IMR-90 (cell line): ENCODE data around the gene STARD10. TPM values are rescaled to one million over a fixed set of nuclear protein-coding genes. Genes with fewer than 3 reads are reported as not detected.

Experiments
- ATAC-seq: fragments of 200-7000 bp; cut with Tn5 transposase; 2 replicates; pipeline ENCODE4 v1.9.1; 2020; ENCODE audit warnings: low read depth, mild to moderate bottlenecking, moderate library complexity
- BruUV-seq: library from RNA; stranded (reverse); fragments of 400-500 nt; replicated peaks from 2 replicates; lab custom pipeline; 2021; lab: Mats Ljungman, UMichigan
- CTCF ChIA-PET: fragments of 300-600 bp; formaldehyde crosslinking; extraction: SDS; loops from one replicate; lab custom pipeline; 2021; ENCODE audit warnings: antibody characterized with exemption; lab: Yijun Ruan, JAX
- POLR2A ChIA-PET: fragments of 300-600 bp; sonication (Branson Sonifier 250); formaldehyde crosslinking; loops from one replicate; lab custom pipeline; 2022; ENCODE audit warnings: antibody characterized with exemption; ENCODE audit not compliant: unreplicated experiment; lab: Charles Lee
- DNase-seq: peaks from one replicate; pipeline ENCODE4 v3.0.0; 2013
- H2AFZ ChIP-seq: replicated peaks from 2 replicates; pipeline ENCODE3; 2013; ENCODE audit warnings: low read length, mild to moderate bottlenecking; ENCODE audit not compliant: poor library complexity
- H2AK5ac ChIP-seq: 2 replicates; pipeline ENCODE4 v1.6.1; 2013; ENCODE audit warnings: low read depth, low read length, inconsistent platforms
- H2AK9ac ChIP-seq: replicated peaks from 2 replicates; pipeline ENCODE3; 2013; ENCODE audit warnings: mild to moderate bottlenecking, low read depth, low read length, moderate library complexity; ENCODE audit not compliant: poor library complexity
- H2BK120ac ChIP-seq: 2 replicates; pipeline ENCODE4 v1.6.1; 2013; ENCODE audit warnings: low read depth, low read length, inconsistent platforms
- H2BK15ac ChIP-seq: 3 replicates; pipeline ENCODE4 v1.6.1; 2013; ENCODE audit warnings: low read depth, low read length, inconsistent platforms
- H2BK20ac ChIP-seq: 2 replicates; pipeline ENCODE4 v1.6.1; 2013; ENCODE audit warnings: low read depth, mild to moderate bottlenecking, inconsistent platforms, low read length, moderate library complexity
- H2BK5ac ChIP-seq: 2 replicates; pipeline ENCODE4 v1.6.1; 2013; ENCODE audit warnings: mild to moderate bottlenecking, low read depth, low read length, inconsistent platforms; ENCODE audit not compliant: poor library complexity, severe bottlenecking
- H3K14ac ChIP-seq: replicated peaks from 2 replicates; pipeline ENCODE4 v1.6.1; 2013; ENCODE audit warnings: low read depth, low read length, inconsistent platforms
- H3K18ac ChIP-seq: 2 replicates; pipeline ENCODE4 v1.6.1; 2013; ENCODE audit warnings: low read depth, low read length, control low read depth
- H3K23ac ChIP-seq: 2 replicates; pipeline ENCODE4 v1.6.1; 2013; ENCODE audit warnings: low read depth, low read length, inconsistent platforms
- H3K27ac ChIP-seq: 2 replicates; pipeline ENCODE4 v1.5.1; 2013; ENCODE audit warnings: mild to moderate bottlenecking, control low read depth, low read length; ENCODE audit not compliant: insufficient read depth
- H3K27me3 ChIP-seq: 2 replicates; pipeline ENCODE4 v1.6.1; 2013; ENCODE audit warnings: low read length; ENCODE audit not compliant: control insufficient read depth, insufficient read depth
- H3K36me3 ChIP-seq: 2 replicates; pipeline ENCODE4 v1.6.1; 2013; ENCODE audit warnings: low read length, mixed read lengths; ENCODE audit not compliant: control insufficient read depth, insufficient read depth
- H3K4ac ChIP-seq: 2 replicates; pipeline ENCODE4 v1.6.1; 2013; ENCODE audit warnings: low read depth, low read length, inconsistent platforms
- H3K4me1 ChIP-seq: 2 replicates; pipeline ENCODE4 v1.6.1; 2013; ENCODE audit warnings: low read length, mixed read lengths; ENCODE audit not compliant: control insufficient read depth, insufficient read depth
- H3K4me2 ChIP-seq: 2 replicates; pipeline ENCODE4 v1.6.1; 2013; ENCODE audit warnings: low read depth, mild to moderate bottlenecking, control low read depth, low read length, moderate library complexity
- H3K4me3 ChIP-seq: 2 replicates; pipeline ENCODE4 v1.5.1; 2013; ENCODE audit warnings: low read depth, mild to moderate bottlenecking, control low read depth, low read length, moderate library complexity; ENCODE audit not compliant: insufficient read depth
- H3K56ac ChIP-seq: 2 replicates; pipeline ENCODE4 v1.6.1; 2013; ENCODE audit warnings: low read length, inconsistent platforms; ENCODE audit not compliant: insufficient read depth; ENCODE audit errors: extremely low read depth
- H3K79me1 ChIP-seq, 2 experiments: 2 replicates each; pipeline ENCODE4 v1.6.1; 2013; ENCODE audit warnings: low read length in 2 of 2, inconsistent platforms in 1 of 2, low read depth in 1 of 2
- H3K9ac ChIP-seq: 2 replicates; pipeline ENCODE4 v1.6.1; 2013; ENCODE audit warnings: low read depth, low read length, control low read depth
- H3K9me1 ChIP-seq: 2 replicates; pipeline ENCODE4 v1.6.1; 2013; ENCODE audit warnings: low read length, inconsistent platforms; ENCODE audit not compliant: insufficient read depth
- H3K9me3 ChIP-seq: 2 replicates; pipeline ENCODE4 v1.6.1; 2013; ENCODE audit warnings: low read length; ENCODE audit not compliant: control insufficient read depth, insufficient read depth
- H4K20me1 ChIP-seq: 2 replicates; pipeline ENCODE4 v1.6.1; 2013; ENCODE audit warnings: low read length, inconsistent platforms; ENCODE audit not compliant: insufficient read depth
- H4K5ac ChIP-seq: 2 replicates; pipeline ENCODE4 v1.6.1; 2013; ENCODE audit warnings: mild to moderate bottlenecking, low read depth, low read length, control low read depth
- H4K8ac ChIP-seq, 2 experiments: 2 replicates each; pipeline ENCODE4 v1.6.1; 2013; ENCODE audit warnings: low read depth in 2 of 2, low read length in 2 of 2, control low read depth in 1 of 2, inconsistent platforms in 1 of 2
- H4K91ac ChIP-seq: 2 replicates; pipeline ENCODE4 v1.6.1; 2013; ENCODE audit warnings: low read depth, low read length, inconsistent platforms; ENCODE audit not compliant: insufficient read depth
- CTCF ChIP-seq: conservative IDR thresholded peaks from 2 replicates; pipeline ENCODE4 v1.5.1; 2012; ENCODE audit warnings: mild to moderate bottlenecking, low read depth, low read length, improper control_type of control experiment
- FOS ChIP-seq: fragments of 150-350 bp; IDR thresholded peaks from 2 replicates; pipeline ENCODE4 v1.6.1; 2016; ENCODE audit warnings: low read depth, low read length
- MAZ ChIP-seq: IDR thresholded peaks from 2 replicates; pipeline ENCODE4 v1.6.1; 2012; ENCODE audit warnings: low read depth, mild to moderate bottlenecking, low read length, improper control_type of control experiment, moderate library complexity, borderline replicate concordance
- MXI1 ChIP-seq: IDR thresholded peaks from 2 replicates; pipeline ENCODE4 v1.6.1; 2012; ENCODE audit warnings: low read depth, mild to moderate bottlenecking, low read length, moderate library complexity, borderline replicate concordance
- NFE2L2 ChIP-seq: fragments of 150-350 bp; IDR thresholded peaks from 2 replicates; pipeline ENCODE4 v1.6.1; 2016; ENCODE audit warnings: low read depth, mild to moderate bottlenecking, low read length
- POLR2A ChIP-seq: IDR thresholded peaks from 2 replicates; pipeline ENCODE4 v1.6.1; 2012; ENCODE audit warnings: mild to moderate bottlenecking, low read depth, low read length
- RAD21 ChIP-seq: IDR thresholded peaks from 2 replicates; pipeline ENCODE4 v1.6.1; 2012; ENCODE audit warnings: low read length, improper control_type of control experiment
- RFX5 ChIP-seq: IDR thresholded peaks from 2 replicates; pipeline ENCODE4 v1.8.0; 2012; ENCODE audit warnings: low read depth, mild to moderate bottlenecking, low read length, moderate library complexity
- SMC3 ChIP-seq: fragments of 150-350 bp; IDR thresholded peaks from 2 replicates; pipeline ENCODE4 v1.6.1; 2016; ENCODE audit warnings: low read depth, mild to moderate bottlenecking, antibody characterized with exemption, low read length, moderate library complexity
- WGBS, 2 experiments: methylation state at CpG; one replicate each; pipeline versions ENCODE4 v1.1.5 to v1.1.7; 2013; ENCODE audit warnings: missing lambda C conversion rate in 2 of 2; ENCODE audit not compliant: insufficient read length in 1 of 2; ENCODE audit errors: extremely low coverage in 2 of 2; 5-methylcytosine and 5-hydroxymethylcytosine counted together
- dilution Hi-C: fragments of 300-500 bp; cut with HindIII; formaldehyde crosslinking; loops from one replicate; pipeline ENCODE4 v1.14.3; 2018; ENCODE audit warnings: low sequenced_read_pairs; ENCODE audit not compliant: unreplicated experiment
- in situ Hi-C: fragments of 300-500 bp; cut with MboI; formaldehyde crosslinking; loops from 3 replicates; pipeline ENCODE4 v1.14.3; 2019; ENCODE audit warnings: low sequenced_read_pairs, inconsistent platforms, mixed read lengths
- intact Hi-C: fragments of 100-400 bp; cut with micrococcal nuclease; formaldehyde crosslinking; loops from 2 replicates; pipeline ENCODE4 v1.10.0; 2022
- polyA plus RNA-seq, 3 experiments: library from polyadenylated mRNA; depleted of rRNA; stranded (reverse); fragments of >200 nt; gene quantifications; 2 replicates each; pipeline ENCODE4 v1.2.3, GENCODE V29; 2012; ENCODE audit warnings: low replicate concordance in 1 of 3
- total RNA-seq: library from RNA; depleted of rRNA; stranded (reverse); fragments of >200 nt; gene quantifications from 2 replicates; pipeline ENCODE4 v1.2.3, GENCODE V29; 2012

STARD10 gene
- total and polyA plus RNA-seq, 2 of the 4 experiments (the other 2 are of a cell fraction), result 23.8 to 37.4 TPM

GRCh38 chr11:72831521-72832300 lies 37.9 kb upstream of the STARD10 start:
- POLR2A ChIA-PET, result no interaction called here
- peak overlapping the region; percentile 54 for H2AFZ ChIP-seq

More at GRCh38 chr11:72831521-72832300, 37.9 kb upstream of the STARD10 start:
- H3K4me1 ChIP-seq, result peaks cover 9% of the 10 kb centered on the region
- in situ Hi-C loops, result loop anchor here (5.0 kb wide), 2 partner anchors 346 to 456 kb away; no protein-coding TSS in a partner anchor
- no peak overlapping the region for H3K23ac ChIP-seq
- CTCF ChIA-PET, result interaction anchor here (0.7 to 3.2 kb wide), 8 partner anchors 9 to 411 kb away, joined by 3 to 19 read pairs (median 4); no protein-coding TSS in a partner anchor
- H3K14ac ChIP-seq, result no peak overlapping the region
- no peak overlapping the region for H3K18ac ChIP-seq
- peak; percentile 51; the same call in 1 of the 2 replicates for TF ChIP-seq MAZ
- no peak for TF ChIP-seq FOS
- no peak for TF ChIP-seq NFE2L2
- peak; percentile 97 for TF ChIP-seq SMC3
- TF ChIP-seq POLR2A, result no peak
- 0 out of 2 replicates have a peak, but pooled peaks have one; percentile 34 for TF ChIP-seq MXI1
- no peak for TF ChIP-seq RFX5
- peak; percentile 96 for TF ChIP-seq RAD21
- TF ChIP-seq CTCF, result peak; percentile 91
- H2BK15ac ChIP-seq, result no peak overlapping the region
- peak; percentile 94 for ATAC-seq
- H4K8ac ChIP-seq, result peak overlapping the region in 1 of 2 experiments; percentile 41; a peak in 1 of 4 replicates
- H2BK120ac ChIP-seq, result no peak overlapping the region
- H3K56ac ChIP-seq, result no peak overlapping the region
- no peak overlapping the region for H2BK5ac ChIP-seq
- WGBS, 2 experiments, result 0% methylated on average over 5 of the region's 13 CpGs; no CpG with 5 or more reads in 1 of the 2 experiments
- H3K9me3 ChIP-seq, result no peaks in the 10 kb centered on the region
- H3K4me2 ChIP-seq, result no peak overlapping the region
- H3K4me3 ChIP-seq, result no peak overlapping the region
- H3K9me1 ChIP-seq, result peaks cover 9% of the 10 kb centered on the region
- no peaks in the 10 kb centered on the region for H3K27me3 ChIP-seq
- BruUV-seq, result no TSS peak
- H2BK20ac ChIP-seq, result no peak overlapping the region
- dilution Hi-C loops, result no loop called here
- H4K91ac ChIP-seq, result no peak overlapping the region; the same call in 1 of the 2 replicates
- H4K20me1 ChIP-seq, result no peaks in the 10 kb centered on the region
- no peaks in the 10 kb centered on the region; the same call in 1 of the 2 replicates for H3K36me3 ChIP-seq
- peaks cover 0 to 11% of the 10 kb centered on the region in 2 experiments; a peak in 1 of 4 replicates for H3K79me1 ChIP-seq
- peak overlapping the region; percentile 21 for H3K4ac ChIP-seq
- H4K5ac ChIP-seq, result no peak overlapping the region
- DNase-seq, result peak; percentile 71
- intact Hi-C loops, result loop anchor here (1.0 to 2.0 kb wide), 4 partner anchors 309 to 457 kb away; no protein-coding TSS in a partner anchor
- peak overlapping the region; percentile 37 for H2AK5ac ChIP-seq
- no peak overlapping the region for H3K9ac ChIP-seq
- peak overlapping the region; percentile 80 for H2AK9ac ChIP-seq
- H3K27ac ChIP-seq, result no peak overlapping the region
